ENCODE data around the gene FGGY. TPM values are rescaled to one million over a fixed set of nuclear protein-coding genes. Genes with fewer than 3 reads are reported as not detected.

Gene FGGY
- total RNA-seq, 1 donor: 24.6 TPM

GRCh38 chr1:59438058-59438560 lies 141.2 kb downstream of the FGGY start:
- Histone ChIP-seq H3K79me2 (ENCODE audit: insufficient read depth, low read length) (no peaks in the 10 kb centered on the region), H3K4me3 (ENCODE audit: insufficient read depth, low read length) (no peak overlapping the region), H3K36me3 (ENCODE audit: insufficient read depth, low read length) (no peaks in the 10 kb centered on the region), H2AFZ (ENCODE audit: low read length) (no peak overlapping the region), H3K27me3 (ENCODE audit: insufficient read depth, low read length) (no peaks in the 10 kb centered on the region), H3K4me2 (ENCODE audit: insufficient read depth, low read length) (no peak overlapping the region), H4K20me1 (ENCODE audit: insufficient read depth, low read length) (no peaks in the 10 kb centered on the region), H3K4me1 (ENCODE audit: insufficient read depth, low read length) (peaks cover 17% of the 10 kb centered on the region), H3K27ac (ENCODE audit: low read depth, low read length) (no peak overlapping the region), H3K9me3 (ENCODE audit: low read depth, low read length) (no peaks in the 10 kb centered on the region)
- no peak for TF ChIP-seq CTCF (IDR thresholded peaks at IDR 0.05; ENCODE audit: extremely low read depth, low read depth, low read length)
- DNase-seq (ENCODE audit: insufficient read length, low spot score, missing footprints): no peak

GRCh38 chr1:59442492-59442891 lies 145.6 kb downstream of the FGGY start:
- H3K27ac ChIP-seq (ENCODE audit: low read depth, low read length): no peak overlapping the region

GRCh38 chr1:59443310-59443709 lies 146.4 kb downstream of the FGGY start:
- peaks cover 36% of the 10 kb centered on the region for H3K4me1 ChIP-seq (ENCODE audit: insufficient read depth, low read length)
- DNase-seq (ENCODE audit: insufficient read length, low spot score, missing footprints): no peak
- H3K4me2 ChIP-seq (ENCODE audit: insufficient read depth, low read length): no peak overlapping the region
- no peak overlapping the region for H3K27ac ChIP-seq (ENCODE audit: low read depth, low read length)
- no peak overlapping the region for H2AFZ ChIP-seq (ENCODE audit: low read length)
- no peaks in the 10 kb centered on the region for H3K36me3 ChIP-seq (ENCODE audit: insufficient read depth, low read length)
- no peaks in the 10 kb centered on the region for H3K9me3 ChIP-seq (ENCODE audit: low read depth, low read length)
- H3K27me3 ChIP-seq (ENCODE audit: insufficient read depth, low read length): no peaks in the 10 kb centered on the region
- no peak overlapping the region for H3K4me3 ChIP-seq (ENCODE audit: insufficient read depth, low read length)
- TF ChIP-seq CTCF (IDR thresholded peaks at IDR 0.05; ENCODE audit: extremely low read depth, low read depth, low read length): no peak
- H3K79me2 ChIP-seq (ENCODE audit: insufficient read depth, low read length): no peaks in the 10 kb centered on the region
- no peaks in the 10 kb centered on the region for H4K20me1 ChIP-seq (ENCODE audit: insufficient read depth, low read length)

More at GRCh38 chr1:59442492-59442891, 145.6 kb downstream of the FGGY start:
- Histone ChIP-seq H3K79me2 (ENCODE audit: insufficient read depth, low read length) (no peaks in the 10 kb centered on the region), H3K36me3 (ENCODE audit: insufficient read depth, low read length) (no peaks in the 10 kb centered on the region), H3K4me1 (ENCODE audit: insufficient read depth, low read length) (peaks cover 36% of the 10 kb centered on the region), H2AFZ (ENCODE audit: low read length) (no peak overlapping the region), H3K4me2 (ENCODE audit: insufficient read depth, low read length) (no peak overlapping the region), H3K9me3 (ENCODE audit: low read depth, low read length) (no peaks in the 10 kb centered on the region), H3K4me3 (ENCODE audit: insufficient read depth, low read length) (no peak overlapping the region), H3K27me3 (ENCODE audit: insufficient read depth, low read length) (no peaks in the 10 kb centered on the region), H4K20me1 (ENCODE audit: insufficient read depth, low read length) (no peaks in the 10 kb centered on the region)
- no peak for TF ChIP-seq CTCF (IDR thresholded peaks at IDR 0.05; ENCODE audit: extremely low read depth, low read depth, low read length)
- DNase-seq (ENCODE audit: insufficient read length, low spot score, missing footprints): no peak

GRCh38 chr1:59444520-59444919 lies 147.6 kb downstream of the FGGY start:
- no peak overlapping the region for H2AFZ ChIP-seq (ENCODE audit: low read length)
- no peaks in the 10 kb centered on the region for H3K36me3 ChIP-seq (ENCODE audit: insufficient read depth, low read length)
- no peaks in the 10 kb centered on the region for H3K9me3 ChIP-seq (ENCODE audit: low read depth, low read length)
- H3K79me2 ChIP-seq (ENCODE audit: insufficient read depth, low read length): no peaks in the 10 kb centered on the region
- H4K20me1 ChIP-seq (ENCODE audit: insufficient read depth, low read length): no peaks in the 10 kb centered on the region
- no peak overlapping the region for H3K4me2 ChIP-seq (ENCODE audit: insufficient read depth, low read length)
- TF ChIP-seq CTCF (IDR thresholded peaks at IDR 0.05; ENCODE audit: extremely low read depth, low read depth, low read length): no peak
- no peak overlapping the region for H3K27ac ChIP-seq (ENCODE audit: low read depth, low read length)
- no peaks in the 10 kb centered on the region for H3K27me3 ChIP-seq (ENCODE audit: insufficient read depth, low read length)
- H3K4me3 ChIP-seq (ENCODE audit: insufficient read depth, low read length): no peak overlapping the region
- peaks cover 36% of the 10 kb centered on the region for H3K4me1 ChIP-seq (ENCODE audit: insufficient read depth, low read length)
- no peak for DNase-seq (ENCODE audit: insufficient read length, low spot score, missing footprints)

Measured in osteoblast (primary cell).